ENCODE results near the gene POLR1C.

DNA sequence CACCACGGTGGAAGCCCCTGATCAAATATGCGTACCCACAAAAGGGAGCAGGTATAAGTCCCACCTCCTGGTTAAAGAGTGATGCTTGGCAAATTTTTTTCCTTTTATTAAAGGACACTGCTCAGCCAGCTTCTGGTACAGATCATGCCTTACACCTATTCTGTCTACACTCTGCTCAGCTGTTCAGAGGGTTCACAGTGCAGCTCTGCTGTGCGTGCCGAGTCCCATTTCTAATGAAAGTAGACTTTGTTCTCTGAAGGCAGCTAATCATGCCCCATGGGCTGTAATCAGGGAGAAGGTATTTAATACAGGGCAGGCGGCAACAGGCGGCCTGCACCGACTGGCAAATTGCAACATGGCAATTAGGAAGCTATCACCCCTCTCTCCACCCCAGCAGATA is 23.1 kb upstream of the POLR1C start:
- TF ChIP-seq, protein P1, sequence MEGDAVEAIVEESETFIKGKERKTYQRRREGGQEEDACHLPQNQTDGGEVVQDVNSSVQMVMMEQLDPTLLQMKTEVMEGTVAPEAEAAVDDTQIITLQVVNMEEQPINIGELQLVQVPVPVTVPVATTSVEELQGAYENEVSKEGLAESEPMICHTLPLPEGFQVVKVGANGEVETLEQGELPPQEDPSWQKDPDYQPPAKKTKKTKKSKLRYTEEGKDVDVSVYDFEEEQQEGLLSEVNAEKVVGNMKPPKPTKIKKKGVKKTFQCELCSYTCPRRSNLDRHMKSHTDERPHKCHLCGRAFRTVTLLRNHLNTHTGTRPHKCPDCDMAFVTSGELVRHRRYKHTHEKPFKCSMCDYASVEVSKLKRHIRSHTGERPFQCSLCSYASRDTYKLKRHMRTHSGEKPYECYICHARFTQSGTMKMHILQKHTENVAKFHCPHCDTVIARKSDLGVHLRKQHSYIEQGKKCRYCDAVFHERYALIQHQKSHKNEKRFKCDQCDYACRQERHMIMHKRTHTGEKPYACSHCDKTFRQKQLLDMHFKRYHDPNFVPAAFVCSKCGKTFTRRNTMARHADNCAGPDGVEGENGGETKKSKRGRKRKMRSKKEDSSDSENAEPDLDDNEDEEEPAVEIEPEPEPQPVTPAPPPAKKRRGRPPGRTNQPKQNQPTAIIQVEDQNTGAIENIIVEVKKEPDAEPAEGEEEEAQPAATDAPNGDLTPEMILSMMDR (IDR thresholded peaks at IDR 0.05), result no peak
- no peak for TF ChIP-seq POLR2A (IDR thresholded peaks at IDR 0.05)
